Tibial nerve (tissue), 4 donors: Measurements from ENCODE around the gene CPXM1.
A peak's percentile ranks its signal among the peaks of the same experiment; 100 is the strongest.

ENCODE experiments used
- EP300 ChIP-seq, 2 donors: sonication (generic); formaldehyde crosslinking; IDR thresholded peaks; one replicate each; pipeline ENCODE4 v1.6.1; 2017; ENCODE audit warnings: antibody characterized with exemption in 2 of 2, mild to moderate bottlenecking in 1 of 2
- POLR2A ChIP-seq, 2 donors: fragments of 450-650 bp; IDR thresholded peaks; one replicate each; pipeline ENCODE4 v1.6.1; 2017; ENCODE audit warnings: antibody characterized with exemption in 2 of 2, mild to moderate bottlenecking in 2 of 2, moderate library complexity in 2 of 2
- TF ChIP-seq, protein P1 (sequence below), 5 experiments: fragments of 200-600 bp in 3 of 5; fragments of 450-650 bp in 2 of 5; sonication (generic) in 3 of 5; IDR thresholded peaks; one replicate each; pipeline ENCODE4 v1.5.1; 2016 to 2019; ENCODE audit warnings: antibody characterized with exemption in 5 of 5, mild to moderate bottlenecking in 3 of 5, moderate library complexity in 2 of 5

DNA sequence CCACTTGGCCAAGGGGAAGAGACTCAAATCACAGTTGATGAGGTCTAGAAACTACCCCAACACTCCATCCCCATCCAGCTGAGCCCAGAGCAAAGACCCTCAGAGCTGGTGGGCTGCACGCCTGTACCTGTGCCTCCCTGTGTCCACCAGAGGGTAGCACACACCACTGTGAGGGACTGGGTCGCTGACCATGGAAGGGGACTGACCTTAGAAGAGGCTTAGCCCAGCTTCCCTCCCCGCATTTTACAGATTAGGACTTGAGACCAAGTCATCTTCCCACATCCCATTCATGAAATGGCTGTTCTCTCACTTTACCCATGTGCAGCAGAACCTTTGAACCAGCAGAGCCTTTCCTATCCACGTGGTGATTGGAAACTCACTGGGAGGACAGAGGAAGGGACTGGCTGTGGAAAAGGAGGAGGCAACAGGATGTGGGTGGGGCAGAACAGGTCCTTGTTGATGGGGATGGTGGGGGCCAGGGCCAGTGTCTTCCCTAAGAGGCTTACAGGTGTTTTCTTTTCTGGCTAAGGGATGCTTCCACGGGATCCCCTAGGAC, 44.3 kb downstream of the CPXM1 start:
- TF ChIP-seq, protein P1, sequence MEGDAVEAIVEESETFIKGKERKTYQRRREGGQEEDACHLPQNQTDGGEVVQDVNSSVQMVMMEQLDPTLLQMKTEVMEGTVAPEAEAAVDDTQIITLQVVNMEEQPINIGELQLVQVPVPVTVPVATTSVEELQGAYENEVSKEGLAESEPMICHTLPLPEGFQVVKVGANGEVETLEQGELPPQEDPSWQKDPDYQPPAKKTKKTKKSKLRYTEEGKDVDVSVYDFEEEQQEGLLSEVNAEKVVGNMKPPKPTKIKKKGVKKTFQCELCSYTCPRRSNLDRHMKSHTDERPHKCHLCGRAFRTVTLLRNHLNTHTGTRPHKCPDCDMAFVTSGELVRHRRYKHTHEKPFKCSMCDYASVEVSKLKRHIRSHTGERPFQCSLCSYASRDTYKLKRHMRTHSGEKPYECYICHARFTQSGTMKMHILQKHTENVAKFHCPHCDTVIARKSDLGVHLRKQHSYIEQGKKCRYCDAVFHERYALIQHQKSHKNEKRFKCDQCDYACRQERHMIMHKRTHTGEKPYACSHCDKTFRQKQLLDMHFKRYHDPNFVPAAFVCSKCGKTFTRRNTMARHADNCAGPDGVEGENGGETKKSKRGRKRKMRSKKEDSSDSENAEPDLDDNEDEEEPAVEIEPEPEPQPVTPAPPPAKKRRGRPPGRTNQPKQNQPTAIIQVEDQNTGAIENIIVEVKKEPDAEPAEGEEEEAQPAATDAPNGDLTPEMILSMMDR (IDR thresholded peaks at IDR 0.05): peak in 3 of 5 experiments; percentile 30 to 44 (median 32)
- TF ChIP-seq POLR2A (IDR thresholded peaks at IDR 0.05) (no peak), EP300 (IDR thresholded peaks at IDR 0.05) (no peak)
